Left renal pelvis (tissue), 4 donors: ENCODE data around the gene DDX47. TPM values are rescaled to one million over a fixed set of nuclear protein-coding genes. Genes with fewer than 3 reads are reported as not detected.
"Not testable (repeated sequence)": the region's sequence is repeated elsewhere in the genome, so short reads cannot be mapped to it uniquely, and the experiment has no call there.

Source experiments
- DNase-seq, 4 donors: peaks; one replicate each; pipeline ENCODE4 v3.0.0-alpha.2; 2013; ENCODE audit warnings: low read depth in 4 of 4, low spot score in 3 of 4
- polyA plus RNA-seq, 4 donors: library from polyadenylated mRNA; unstranded; fragments of 120-200 nt; gene quantifications; one replicate each; pipeline ENCODE4 v1.2.1, GENCODE V29; 2013; ENCODE audit not compliant: insufficient read length in 4 of 4

DDX47 gene
- polyA plus RNA-seq, 4 donors: 68.5 to 82.5 (median 77.5) TPM

GRCh38 chr12:12870465-12870864 is 57.3 kb downstream of the DDX47 start:
- DNase-seq: no peak

GRCh38 chr12:12871587-12872138 is 58.5 kb downstream of the DDX47 start:
- DNase-seq: no peak

GRCh38 chr12:12872139-12872933 is 59.2 kb downstream of the DDX47 start:
- no peak for DNase-seq

GRCh38 chr12:12872934-12873275 is 59.8 kb downstream of the DDX47 start:
- DNase-seq: no peak

GRCh38 chr12:12874029-12874428 is 60.9 kb downstream of the DDX47 start:
- no peak for DNase-seq

- DNase-seq: not testable (repeated sequence)
Observed at GRCh38 chr12:12875301-12875700, 62.2 kb downstream of the DDX47 start.

- DNase-seq: no peak
Observed at GRCh38 chr12:12877153-12877768, 64.1 kb downstream of the DDX47 start.

- DNase-seq: no peak
Observed at GRCh38 chr12:12877781-12878455, 64.8 kb downstream of the DDX47 start.

Other genes with a start within 250 kb of the DDX47 start
- gene CREBL2, start 201.5 kb upstream of the DDX47 start, polyA plus RNA-seq: 10 to 100 TPM; 26.5 to 39.2 (median 35.4) TPM
- gene GPR19, start 117.2 kb upstream of the DDX47 start, polyA plus RNA-seq: 1 to 10 TPM in 3 of 4 donors, under 1 TPM in 1; 0.79 to 1.6 (median 1.3) TPM
- 10 to 100 TPM; 59.1 to 80.7 (median 68.4) TPM for gene CDKN1B, start 96.0 kb upstream of the DDX47 start, polyA plus RNA-seq
- 10 to 100 TPM in 3 of 4 donors, 1 to 10 TPM in 1; 8.4 to 14.9 (median 12.4) TPM for gene APOLD1, start 27.7 kb upstream of the DDX47 start, polyA plus RNA-seq
- 10 to 100 TPM in 1 of 4 donors, 1 to 10 TPM in 3; 7.0 to 12.4 (median 7.9) TPM for gene GPRC5A, start 78.2 kb downstream of the DDX47 start, polyA plus RNA-seq
- 1 to 10 TPM in 1 of 4 donors, under 1 TPM in 3; 0.33 to 1.1 (median 0.62) TPM for gene GPRC5D, start 138.8 kb downstream of the DDX47 start, polyA plus RNA-seq
- 10 to 100 TPM; 71.2 to 74.1 (median 72.9) TPM for gene HEBP1, start 186.9 kb downstream of the DDX47 start, polyA plus RNA-seq
- 10 to 100 TPM in 3 of 4 donors, 1 to 10 TPM in 1; 8.3 to 13.9 (median 12.2) TPM for gene FAM234B, start 231.0 kb downstream of the DDX47 start, polyA plus RNA-seq